NCI-H2107 treated with DMSO at 0.1 percent for 48 hours (cell line): ENCODE measurements around the gene NACC2.
A peak's percentile ranks its signal among the peaks of the same experiment; 100 is the strongest.
"Not testable (repeated sequence)": the region's sequence is repeated elsewhere in the genome, so short reads cannot be mapped to it uniquely, and the experiment has no call there.

Source experiments
- DNase-seq: peaks from one replicate; lab custom pipeline; 2025; ENCODE audit not compliant: unreplicated experiment; lab: John Stamatoyannopoulos, UW

The NACC2 gene

GRCh38 chr9:136111190-136111589, 16.1 kb upstream of the NACC2 start:
- DNase-seq = no peak

- DNase-seq = no peak
Measured at GRCh38 chr9:136110082-136111061, 15.3 kb upstream of the NACC2 start.

GRCh38 chr9:136109351-136110081, 14.4 kb upstream of the NACC2 start:
- DNase-seq = peak; percentile 91

DNA sequence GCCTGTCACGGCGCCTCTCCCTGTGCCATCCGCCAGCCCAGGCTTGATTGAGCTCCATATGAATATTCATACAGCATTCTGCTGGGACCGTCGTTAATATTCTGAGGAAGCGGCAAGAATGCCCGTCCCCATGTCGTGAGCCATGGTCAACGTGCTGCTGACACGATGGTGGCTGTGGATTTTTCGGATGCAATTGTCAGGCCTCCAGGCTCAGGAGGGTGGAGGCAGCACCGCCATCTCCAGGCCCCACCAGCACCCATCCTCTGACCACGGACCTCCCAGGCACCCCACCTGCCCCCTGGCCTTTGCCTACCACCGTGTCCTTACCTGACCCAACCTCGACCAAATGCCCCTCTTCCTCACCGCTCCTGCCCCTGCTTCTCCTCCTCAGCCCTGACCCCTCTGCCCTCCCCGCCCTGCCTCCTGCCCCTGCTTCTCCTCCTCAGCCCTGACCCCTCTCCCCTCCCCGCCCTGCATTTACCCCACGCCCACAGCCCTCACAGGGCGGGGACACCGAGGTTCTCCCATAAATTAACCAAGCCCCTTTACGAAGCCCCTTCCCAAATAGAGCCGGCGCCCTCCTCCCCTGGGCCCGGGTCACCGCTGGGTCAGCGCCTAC, 13.7 kb upstream of the NACC2 start:
- no peak for DNase-seq

GRCh38 chr9:136107953-136108647, 13.0 kb upstream of the NACC2 start:
- peak; percentile 25 for DNase-seq

DNA sequence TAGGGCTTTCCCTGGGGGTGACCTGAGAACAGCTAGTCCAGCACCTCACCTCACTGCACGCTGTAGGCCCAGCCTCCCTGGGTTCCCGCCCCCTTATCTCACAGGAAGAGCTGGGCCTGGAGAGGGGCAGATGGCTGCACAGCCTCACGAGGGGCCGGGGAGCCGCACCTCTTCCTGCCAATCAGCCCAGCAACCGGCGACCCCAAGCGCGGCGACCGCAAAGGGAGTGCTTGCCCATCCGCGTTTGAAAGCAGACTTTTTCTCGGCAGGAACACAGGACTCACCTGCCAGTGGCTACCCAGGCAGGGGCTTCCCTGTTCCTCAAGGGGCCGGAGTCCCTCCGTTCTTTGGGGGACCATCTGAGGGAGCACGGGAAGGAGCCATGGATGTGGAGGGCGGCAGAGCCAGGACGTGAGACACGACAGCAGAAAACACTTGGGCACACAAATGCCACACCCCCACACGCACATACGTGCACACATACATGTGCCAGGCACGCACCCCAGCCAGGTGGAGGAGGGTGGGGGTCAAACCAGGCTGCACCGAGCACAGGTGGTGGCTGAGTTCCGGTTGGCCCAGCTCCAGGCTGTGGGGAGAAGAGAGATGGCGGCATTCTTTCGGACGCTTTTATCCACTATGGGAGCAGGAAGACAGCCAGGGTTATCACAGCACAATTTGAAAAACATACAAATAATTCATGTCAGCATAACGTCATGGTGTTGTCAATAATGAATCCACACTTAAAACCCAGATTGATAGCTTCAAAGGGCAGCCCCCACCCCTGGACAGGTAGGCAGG, 12.3 kb upstream of the NACC2 start:
- no peak for DNase-seq

DNA sequence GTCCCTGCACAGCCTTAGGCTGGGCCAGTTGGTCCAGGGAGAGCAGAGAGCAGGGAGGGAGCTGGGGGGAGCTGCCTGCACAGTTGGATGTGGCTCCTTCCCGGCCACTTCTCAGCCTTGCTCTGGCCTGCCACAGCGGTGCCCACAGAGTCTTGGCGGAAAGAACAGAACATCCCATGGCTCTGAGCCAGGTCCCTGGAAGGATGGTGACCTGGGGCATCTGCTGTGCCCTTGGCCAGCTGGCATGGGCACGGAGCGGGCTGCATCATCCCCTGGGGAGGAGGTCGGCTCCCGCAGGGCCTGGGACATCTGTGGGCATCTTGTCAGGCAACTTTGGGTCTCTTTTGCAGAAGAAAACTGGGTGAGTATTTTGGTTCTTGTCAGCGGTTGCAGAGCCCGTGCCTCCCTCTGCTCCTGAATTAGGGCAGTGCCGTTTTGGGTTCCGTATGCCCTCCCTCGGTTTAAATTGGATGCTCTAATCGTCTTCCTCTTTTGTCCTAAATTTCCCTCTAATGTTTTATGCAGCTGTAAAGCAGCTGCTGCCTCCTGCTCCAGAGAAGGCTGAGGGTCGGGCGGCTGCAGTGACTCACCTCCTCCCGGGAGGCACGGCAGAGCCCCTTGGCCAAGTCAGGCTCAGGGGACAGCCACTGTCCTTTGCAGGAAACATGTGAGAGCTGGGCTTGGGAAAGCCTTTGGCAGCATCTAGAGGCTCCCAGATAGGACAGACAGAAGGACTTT, 10.5 kb upstream of the NACC2 start:
- DNase-seq = no peak

DNA sequence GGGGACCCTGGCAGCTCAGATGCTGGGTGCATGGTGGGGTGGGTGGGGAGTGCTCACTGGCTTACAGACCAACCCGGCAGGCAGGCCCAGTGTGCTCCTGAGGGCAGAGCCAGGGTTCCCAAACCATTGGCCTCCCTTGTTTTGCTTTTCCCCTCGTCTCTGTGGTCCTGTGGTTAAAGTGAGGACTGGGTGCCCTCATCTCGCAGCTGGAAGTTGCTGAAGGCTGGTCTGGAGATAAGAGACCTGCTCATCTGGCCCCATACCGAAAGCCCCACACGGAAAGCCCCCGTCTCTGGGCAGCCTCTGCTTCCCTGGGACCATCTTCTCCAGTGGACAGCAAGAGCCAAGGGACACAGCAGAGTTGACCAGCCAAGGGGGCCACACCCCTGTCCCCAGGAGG, 9.8 kb upstream of the NACC2 start:
- DNase-seq = no peak

DNA sequence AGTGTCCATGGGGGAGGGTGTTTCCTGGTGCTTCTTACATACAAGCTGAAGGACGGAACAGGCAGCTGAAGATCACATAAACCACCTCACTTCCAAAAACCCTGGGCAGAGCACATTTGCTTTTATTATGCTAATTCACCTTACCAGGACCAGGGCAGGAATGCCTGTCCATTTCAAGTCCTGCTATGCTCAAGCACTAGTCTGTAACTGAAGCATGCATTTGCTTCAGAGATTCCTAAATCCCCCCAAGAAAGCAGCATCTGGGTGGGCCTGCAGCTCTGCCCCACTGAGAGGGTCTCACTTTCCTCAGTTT, 9.4 kb upstream of the NACC2 start:
- no peak for DNase-seq

DNA sequence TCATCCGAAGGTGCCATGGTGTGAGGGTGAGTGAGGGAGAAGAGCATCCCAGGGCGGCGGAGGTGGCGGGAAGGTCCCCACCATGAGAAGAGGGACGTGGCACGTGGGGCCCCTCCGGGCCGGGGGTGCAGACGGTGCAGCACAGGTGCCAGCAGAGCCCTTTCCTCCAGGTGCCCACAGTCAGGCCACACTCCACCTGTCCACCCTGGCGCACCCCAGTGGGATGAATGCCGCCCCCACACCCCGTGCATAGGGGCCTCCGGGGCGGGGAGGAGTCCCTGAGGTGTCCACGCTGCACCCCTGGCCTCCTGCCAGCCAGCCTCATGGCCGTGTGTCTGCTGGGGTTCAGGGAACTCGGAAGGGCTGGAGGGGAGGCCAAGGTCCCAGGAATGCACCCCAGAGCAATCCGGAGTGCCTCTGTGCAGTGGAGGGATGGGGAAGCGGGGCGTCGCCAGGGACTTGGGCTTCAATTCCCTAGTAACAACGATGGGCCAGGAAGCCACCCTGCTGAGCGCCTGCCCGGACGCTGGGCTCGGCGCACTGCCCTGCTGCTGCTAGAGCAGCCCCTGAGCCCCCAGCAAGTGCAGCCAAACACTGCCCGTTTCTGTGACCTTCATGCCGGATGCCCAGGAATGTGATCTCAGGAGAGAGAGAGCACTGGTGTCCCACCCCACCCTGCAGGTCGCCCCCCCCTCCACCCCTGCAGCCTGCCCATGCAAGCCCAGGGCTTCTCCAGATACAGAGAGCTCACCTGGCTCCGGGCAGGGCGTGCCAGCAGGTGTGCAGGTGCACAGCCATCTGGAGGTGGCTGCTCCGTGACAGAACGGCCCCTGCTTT, 8.8 kb upstream of the NACC2 start:
- DNase-seq = peak; percentile 84

DNA sequence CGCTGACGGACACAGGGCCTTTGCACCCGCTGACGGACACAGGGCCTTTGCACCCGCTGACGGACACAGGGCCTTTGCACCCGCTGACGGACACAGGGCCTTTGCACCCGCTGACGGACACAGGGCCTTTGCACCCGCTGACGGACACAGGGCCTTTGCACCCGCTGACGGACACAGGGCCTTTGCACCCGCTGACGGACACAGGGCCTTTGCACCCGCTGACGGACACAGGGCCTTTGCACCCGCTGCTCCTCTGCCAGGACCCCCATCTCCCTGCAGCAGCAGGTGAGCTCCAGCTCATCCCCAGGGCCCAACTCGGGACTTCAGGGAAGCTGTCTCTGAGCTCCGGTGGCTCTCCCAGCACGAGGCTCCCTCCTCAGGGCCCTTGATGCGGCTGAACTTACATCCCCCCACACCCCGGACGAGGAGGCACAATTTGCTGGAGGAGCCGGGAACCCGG, 6.6 kb upstream of the NACC2 start:
- DNase-seq = not testable (repeated sequence)

DNA sequence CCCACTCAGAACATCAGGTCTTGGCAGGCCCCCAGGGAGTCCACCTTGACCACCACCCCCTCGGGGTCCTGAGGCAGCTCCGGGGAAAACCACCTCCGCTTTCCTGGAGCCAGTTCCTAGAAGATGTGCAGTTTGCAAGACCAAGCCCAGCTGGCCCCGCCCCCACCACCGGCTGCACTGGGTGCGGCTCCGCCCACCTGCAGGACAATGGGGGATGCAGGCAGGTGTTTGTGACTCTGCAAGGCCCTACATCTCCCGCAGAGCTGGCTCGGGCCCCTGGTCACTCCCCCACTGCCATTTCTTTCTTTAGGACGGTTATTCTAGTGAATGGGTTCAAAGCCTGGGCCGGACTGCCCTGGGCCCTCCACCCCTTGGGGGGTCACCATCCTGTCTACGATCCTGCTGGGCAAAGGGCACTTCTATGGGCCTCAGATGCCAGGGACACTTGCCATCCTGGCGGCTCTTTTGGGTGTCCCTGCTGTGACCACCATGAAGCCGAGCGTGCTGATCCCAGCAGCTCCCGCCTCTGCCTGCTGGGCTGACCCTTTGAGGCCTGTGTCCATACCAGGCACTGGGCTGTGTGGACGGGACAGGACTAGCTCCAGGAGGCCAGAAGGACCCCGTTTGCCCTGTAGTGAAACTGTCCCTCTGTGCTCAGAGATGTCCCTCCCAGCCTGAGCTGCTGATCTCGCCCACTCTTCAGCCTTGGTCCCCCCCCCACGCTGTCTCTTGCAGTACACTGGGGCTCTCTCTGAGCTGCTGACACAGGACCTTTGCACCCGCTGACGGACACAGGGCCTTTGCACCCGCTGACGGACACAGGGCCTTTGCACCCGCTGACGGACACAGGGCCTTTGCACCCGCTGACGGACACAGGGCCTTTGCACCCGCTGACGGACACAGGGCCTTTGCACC, 5.9 kb upstream of the NACC2 start:
- DNase-seq = peak; percentile 68

DNA sequence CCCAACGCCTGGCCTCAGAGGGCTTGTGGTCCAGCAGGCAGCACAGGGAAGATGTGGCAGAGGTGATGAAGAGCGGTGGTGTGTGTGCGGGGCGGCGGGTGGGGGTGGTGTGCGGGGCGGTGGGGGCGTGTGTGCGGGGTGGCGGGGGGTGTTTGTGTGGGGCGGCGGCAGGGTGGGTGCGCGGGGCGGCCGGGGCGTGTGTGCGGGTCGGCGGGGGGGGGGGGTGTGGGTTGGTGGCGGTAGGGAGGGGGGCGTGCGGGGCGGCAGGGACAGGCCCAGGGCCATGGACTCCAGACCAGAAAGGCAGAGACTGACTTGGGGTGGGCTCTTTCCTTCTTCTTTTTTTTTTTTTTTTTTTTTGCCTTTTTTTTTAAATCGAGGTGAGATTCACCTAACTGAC, 4.5 kb upstream of the NACC2 start:
- DNase-seq = no peak

- no peak for DNase-seq
Measured at GRCh38 chr9:136098844-136099243, 3.8 kb upstream of the NACC2 start.

- DNase-seq = no peak
Measured at GRCh38 chr9:136098210-136098609, 3.1 kb upstream of the NACC2 start.

DNA sequence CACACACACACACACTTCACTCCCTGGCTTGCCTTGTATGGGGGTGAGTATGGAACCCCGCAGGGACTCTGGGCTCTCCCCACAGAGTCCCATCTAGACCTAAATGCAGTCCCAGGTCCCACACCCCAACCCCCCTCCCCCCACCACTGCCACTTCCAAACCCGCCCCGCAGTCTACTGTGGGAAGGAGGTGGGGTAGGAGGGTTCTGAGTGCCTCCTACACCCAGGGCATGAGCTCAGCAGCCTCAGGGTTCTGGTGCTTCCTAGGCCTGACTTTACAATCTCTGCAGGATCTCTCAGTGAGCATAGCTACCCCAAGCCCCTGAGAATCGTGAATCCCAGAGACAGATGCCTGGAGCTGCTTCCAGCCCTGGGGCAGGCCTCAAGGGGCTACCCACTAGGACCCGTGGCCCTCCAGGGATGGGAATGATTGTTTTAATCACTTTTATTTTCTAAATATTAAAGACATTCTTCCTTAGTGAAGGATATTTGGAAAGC, 1.5 kb upstream of the NACC2 start:
- no peak for DNase-seq

- no peak for DNase-seq
Measured at GRCh38 chr9:136093995-136094881, 851 bp downstream of the NACC2 start.
